SU-DHL-6 (cell line): ENCODE measurements around the gene SCNM1.
"Not testable (repeated sequence)": the region's sequence is repeated elsewhere in the genome, so short reads cannot be mapped to it uniquely, and the experiment has no call there.

Experiments used
- H2AFZ ChIP-seq: fragments of 200-600 bp; sonication (generic); 2 replicates; pipeline ENCODE4 v1.6.1; 2014; ENCODE audit warnings: low read depth, mild to moderate bottlenecking, moderate library complexity, mixed read lengths, antibody characterized with exemption, low read length; ENCODE audit not compliant: severe bottlenecking
- H3F3A ChIP-seq: fragments of 200-600 bp; shearing (Covaris generic); 2 replicates; pipeline ENCODE4 v1.6.0; 2016; ENCODE audit warnings: antibody characterized with exemption, mild to moderate bottlenecking; ENCODE audit not compliant: insufficient read depth
- H3K27ac ChIP-seq: fragments of 200-600 bp; sonication (generic); 2 replicates; pipeline ENCODE4 v1.5.1; 2016; ENCODE audit warnings: low read depth, mild to moderate bottlenecking, low read length, moderate library complexity, mixed read lengths
- H3K27me3 ChIP-seq: fragments of 200-600 bp; sonication (generic), shearing (Covaris generic); 2 replicates; pipeline ENCODE4 v1.6.0; 2014; ENCODE audit warnings: mild to moderate bottlenecking, low read length
- H3K36me3 ChIP-seq: fragments of 200-600 bp; sonication (generic); 2 replicates; pipeline ENCODE4 v1.6.1; 2014; ENCODE audit warnings: mild to moderate bottlenecking, low read length, mixed read lengths
- H3K4me2 ChIP-seq: fragments of 300-600, 200-600 bp; shearing (Covaris generic), sonication (generic); 2 replicates; pipeline ENCODE4 v1.6.0; 2014; ENCODE audit warnings: low read length, low read depth, mild to moderate bottlenecking; ENCODE audit not compliant: poor library complexity, severe bottlenecking
- H3K4me3 ChIP-seq: fragments of 200-600 bp; sonication (generic); 2 replicates; pipeline ENCODE4 v1.5.1; 2014; ENCODE audit warnings: antibody characterized with exemption, low read length, mild to moderate bottlenecking, mixed read lengths; ENCODE audit not compliant: insufficient read depth, poor library complexity, severe bottlenecking
- H3K79me2 ChIP-seq: fragments of 200-600 bp; sonication (generic); 2 replicates; pipeline ENCODE4 v1.6.1; 2014; ENCODE audit warnings: mild to moderate bottlenecking, low read length, moderate library complexity; ENCODE audit not compliant: insufficient read depth
- H3K9ac ChIP-seq: fragments of 200-600 bp; sonication (generic); 2 replicates; pipeline ENCODE4 v1.7.0; 2014; ENCODE audit warnings: mild to moderate bottlenecking, low read length
- H3K9me2 ChIP-seq: fragments of 200-600 bp; sonication (generic); replicated peaks from 2 replicates; pipeline ENCODE4 v1.6.1; 2014; ENCODE audit warnings: low read length; ENCODE audit not compliant: insufficient read depth
- H3K9me3 ChIP-seq: fragments of 200-600 bp; sonication (generic); 2 replicates; pipeline ENCODE4 v1.6.1; 2014; ENCODE audit warnings: low read length, mixed read lengths; ENCODE audit not compliant: insufficient read depth
- H4K20me1 ChIP-seq: fragments of 200-600 bp; sonication (generic); 2 replicates; pipeline ENCODE4 v1.6.1; 2014; ENCODE audit warnings: low read depth, mild to moderate bottlenecking, antibody characterized with exemption, low read length, moderate library complexity, mixed read lengths
- EZH2phosphoT487 ChIP-seq: fragments of 200-600 bp; sonication (generic), shearing (Covaris generic); conservative IDR thresholded peaks from 2 replicates; pipeline ENCODE4 v1.6.1; 2018; ENCODE audit warnings: mild to moderate bottlenecking, antibody characterized with exemption, low read length, moderate library complexity, mixed read lengths
- TF ChIP-seq, protein P1 (sequence below): fragments of 200-600 bp; sonication (generic); IDR thresholded peaks from one replicate; pipeline ENCODE4 v1.5.1; 2017; ENCODE audit warnings: antibody characterized with exemption, mild to moderate bottlenecking, low read length, moderate library complexity; ENCODE audit not compliant: insufficient read depth, poor library complexity, severe bottlenecking

Gene SCNM1

DNA sequence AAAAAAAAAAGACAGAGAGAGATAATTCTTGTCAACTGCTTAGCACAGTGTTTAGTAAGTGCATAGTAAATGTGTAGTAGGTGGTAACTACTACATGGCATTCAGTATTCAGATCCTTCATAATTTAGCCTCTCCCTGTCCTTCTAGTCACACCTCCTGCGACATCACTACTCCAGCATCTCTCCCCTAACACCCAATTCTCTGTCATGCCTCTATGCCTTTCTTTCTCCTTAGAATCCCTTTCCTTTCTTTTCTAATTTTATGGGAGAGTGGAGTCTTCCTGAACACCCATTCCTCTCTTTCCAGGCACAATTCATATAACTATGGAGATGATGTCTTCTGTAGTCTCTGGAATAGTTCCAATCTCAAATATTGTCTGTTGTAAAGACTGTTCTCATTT is 27.9 kb downstream of the SCNM1 start:
- TF ChIP-seq EZH2phosphoT487, result no peak
- TF ChIP-seq, protein P1, sequence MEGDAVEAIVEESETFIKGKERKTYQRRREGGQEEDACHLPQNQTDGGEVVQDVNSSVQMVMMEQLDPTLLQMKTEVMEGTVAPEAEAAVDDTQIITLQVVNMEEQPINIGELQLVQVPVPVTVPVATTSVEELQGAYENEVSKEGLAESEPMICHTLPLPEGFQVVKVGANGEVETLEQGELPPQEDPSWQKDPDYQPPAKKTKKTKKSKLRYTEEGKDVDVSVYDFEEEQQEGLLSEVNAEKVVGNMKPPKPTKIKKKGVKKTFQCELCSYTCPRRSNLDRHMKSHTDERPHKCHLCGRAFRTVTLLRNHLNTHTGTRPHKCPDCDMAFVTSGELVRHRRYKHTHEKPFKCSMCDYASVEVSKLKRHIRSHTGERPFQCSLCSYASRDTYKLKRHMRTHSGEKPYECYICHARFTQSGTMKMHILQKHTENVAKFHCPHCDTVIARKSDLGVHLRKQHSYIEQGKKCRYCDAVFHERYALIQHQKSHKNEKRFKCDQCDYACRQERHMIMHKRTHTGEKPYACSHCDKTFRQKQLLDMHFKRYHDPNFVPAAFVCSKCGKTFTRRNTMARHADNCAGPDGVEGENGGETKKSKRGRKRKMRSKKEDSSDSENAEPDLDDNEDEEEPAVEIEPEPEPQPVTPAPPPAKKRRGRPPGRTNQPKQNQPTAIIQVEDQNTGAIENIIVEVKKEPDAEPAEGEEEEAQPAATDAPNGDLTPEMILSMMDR, result no peak
- H3K9me2 ChIP-seq, result no peaks in the 10 kb centered on the region
- H3K27me3 ChIP-seq, result no peaks in the 10 kb centered on the region
- H3K9me3 ChIP-seq, result no peaks in the 10 kb centered on the region
- H3F3A ChIP-seq, result peaks cover 13% of the 10 kb centered on the region
- H3K79me2 ChIP-seq, result peaks cover 15% of the 10 kb centered on the region
- H4K20me1 ChIP-seq, result no peaks in the 10 kb centered on the region
- H3K4me3 ChIP-seq, result no peak overlapping the region
- no peaks in the 10 kb centered on the region for H3K36me3 ChIP-seq
- no peak overlapping the region for H3K9ac ChIP-seq
- no peak overlapping the region for H3K4me2 ChIP-seq
- H3K27ac ChIP-seq, result no peak overlapping the region
- H2AFZ ChIP-seq, result no peak overlapping the region

DNA sequence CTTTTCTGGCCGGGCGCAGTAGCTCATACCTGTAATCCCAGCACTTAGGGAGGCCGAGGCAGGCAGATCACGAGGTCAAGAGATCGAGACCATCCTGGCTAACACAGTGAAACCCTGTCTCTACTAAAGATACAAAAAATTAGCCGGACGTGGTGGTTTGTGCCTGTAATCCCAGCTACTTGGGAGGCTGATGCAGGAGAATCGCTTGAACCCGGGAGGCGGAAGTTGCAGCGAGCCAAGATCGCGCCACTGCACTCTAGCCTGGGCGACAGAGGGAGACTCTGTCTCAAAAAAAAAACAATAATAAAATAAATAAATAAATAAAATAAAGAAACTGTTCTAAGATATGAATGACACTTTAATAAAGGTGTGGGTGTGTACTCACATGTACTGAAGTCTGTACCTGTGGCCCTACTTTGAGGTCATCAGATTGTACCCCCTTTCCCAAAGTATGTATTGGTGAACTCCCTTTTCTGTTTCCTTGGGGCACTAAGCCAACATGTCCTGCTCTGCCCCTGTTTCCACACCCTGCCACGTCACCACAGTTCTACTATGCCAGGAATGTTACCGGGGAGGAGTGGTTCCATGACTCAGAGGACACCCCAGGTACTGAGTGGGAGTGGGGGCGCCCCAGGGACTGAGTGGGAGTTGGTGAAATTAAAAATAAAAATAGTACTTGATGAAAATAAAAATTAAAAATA is 29.1 kb downstream of the SCNM1 start:
- H3K27ac ChIP-seq, H3K4me2 ChIP-seq, H3K36me3 ChIP-seq, H2AFZ ChIP-seq, H3K9me2 ChIP-seq, H4K20me1 ChIP-seq, H3K9ac ChIP-seq, H3K9me3 ChIP-seq, H3K4me3 ChIP-seq, H3K27me3 ChIP-seq: not testable (repeated sequence)
- Histone ChIP-seq H3F3A (peaks cover 13% of the 10 kb centered on the region), H3K79me2 (peaks cover 16% of the 10 kb centered on the region)

GRCh38 chr1:151196292-151196800 is 30.4 kb downstream of the SCNM1 start:
- H3K4me2 ChIP-seq, result peak overlapping the region; percentile 68
- H3F3A ChIP-seq, result peaks cover 13% of the 10 kb centered on the region
- H3K9ac ChIP-seq, result peak overlapping the region; percentile 45
- H2AFZ ChIP-seq, result peak overlapping the region; percentile 86
- no peaks in the 10 kb centered on the region for H3K36me3 ChIP-seq
- H3K4me3 ChIP-seq, result peak overlapping the region; percentile 33
- TF ChIP-seq, protein P1, result peak; percentile 45
- TF ChIP-seq EZH2phosphoT487, result no peak
- H3K9me3 ChIP-seq, result no peaks in the 10 kb centered on the region
- H3K9me2 ChIP-seq, result no peaks in the 10 kb centered on the region
- no peaks in the 10 kb centered on the region for H3K27me3 ChIP-seq
- peaks cover 27% of the 10 kb centered on the region for H3K79me2 ChIP-seq
- no peaks in the 10 kb centered on the region for H4K20me1 ChIP-seq
- H3K27ac ChIP-seq, result no peak overlapping the region

DNA sequence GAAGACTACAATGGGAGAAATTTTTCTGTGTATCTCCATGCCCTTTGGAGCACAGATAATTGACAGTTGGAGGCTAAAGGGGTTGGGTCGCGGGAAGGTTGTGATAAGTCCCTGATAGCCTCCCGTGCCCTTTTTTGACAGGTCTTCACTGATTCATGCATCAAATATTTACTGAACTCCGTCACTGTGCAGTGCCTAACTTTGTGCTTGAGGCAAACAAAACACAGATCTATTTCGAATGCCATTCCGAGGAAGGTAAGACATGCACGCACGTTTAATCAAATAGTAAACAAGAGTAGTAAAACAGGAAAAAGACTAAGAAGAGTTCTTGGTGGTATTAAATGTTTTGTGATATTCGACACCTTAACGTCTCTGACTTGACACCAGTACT is 31.9 kb downstream of the SCNM1 start:
- Histone ChIP-seq H3K27ac (peak overlapping the region; percentile 52), H3K36me3 (0 out of 2 replicates have a peak, but pooled peaks cover 3% of the 10 kb centered on the region), H3K9me2 (no peaks in the 10 kb centered on the region), H3F3A (peaks cover 13% of the 10 kb centered on the region), H3K27me3 (no peaks in the 10 kb centered on the region), H4K20me1 (0 out of 2 replicates have a peak, but pooled peaks cover 6% of the 10 kb centered on the region), H3K4me3 (peak overlapping the region; percentile 77), H3K4me2 (peak overlapping the region; percentile 92), H3K79me2 (peaks cover 42% of the 10 kb centered on the region), H3K9ac (peak overlapping the region; percentile 84), H3K9me3 (no peaks in the 10 kb centered on the region), H2AFZ (peak overlapping the region; percentile 66)
- TF ChIP-seq EZH2phosphoT487, result no peak
- TF ChIP-seq, protein P1, result no peak
